HG03060 (cell line): ENCODE data around the gene CHRNA4.

Source experiments
- ATAC-seq: cut with Tn5 transposase; IDR thresholded peaks from one replicate; pipeline ENCODE4 v1.9.1; 2021; ENCODE audit warnings: low read depth, moderate number of reproducible peaks; ENCODE audit not compliant: unreplicated experiment

Gene CHRNA4

DNA sequence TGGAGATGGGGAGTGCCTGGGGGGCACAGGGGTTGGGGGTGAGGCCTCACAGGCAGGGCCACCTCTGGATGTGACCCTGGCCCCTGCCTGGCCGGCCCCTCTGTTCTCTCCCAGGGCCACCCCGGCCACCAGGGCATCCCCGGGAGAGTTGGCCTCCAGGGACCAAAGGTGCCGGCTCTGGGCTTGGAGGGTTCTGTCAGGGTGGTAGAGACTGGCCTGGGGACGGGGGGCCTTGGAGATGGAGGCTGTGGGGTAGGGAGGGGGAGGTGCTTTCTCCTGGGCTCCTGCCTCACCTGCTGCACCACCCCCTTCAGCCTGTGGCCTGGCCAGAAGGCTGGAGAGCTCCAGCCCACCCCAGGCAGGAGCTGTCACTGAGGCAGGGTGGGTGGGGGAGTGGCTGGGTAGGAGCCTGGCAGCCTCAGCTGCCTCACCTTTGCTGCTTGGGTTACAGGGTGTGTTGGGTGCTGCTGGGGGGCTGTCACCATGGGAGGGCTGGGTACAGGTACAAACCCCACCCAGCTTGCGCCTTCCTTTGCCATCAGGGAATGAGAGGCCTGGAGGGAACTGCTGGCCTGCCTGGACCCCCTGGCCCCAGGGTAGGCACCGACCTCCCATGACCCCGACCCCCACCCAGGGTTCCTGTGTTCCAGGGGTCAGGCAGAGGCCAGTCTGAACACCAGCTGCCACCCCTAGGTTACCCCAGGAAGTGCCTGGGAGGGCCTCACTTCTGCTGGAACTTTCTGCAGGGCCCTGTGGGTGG is 35.4 kb downstream of the CHRNA4 start:
- ATAC-seq, result no peak

DNA sequence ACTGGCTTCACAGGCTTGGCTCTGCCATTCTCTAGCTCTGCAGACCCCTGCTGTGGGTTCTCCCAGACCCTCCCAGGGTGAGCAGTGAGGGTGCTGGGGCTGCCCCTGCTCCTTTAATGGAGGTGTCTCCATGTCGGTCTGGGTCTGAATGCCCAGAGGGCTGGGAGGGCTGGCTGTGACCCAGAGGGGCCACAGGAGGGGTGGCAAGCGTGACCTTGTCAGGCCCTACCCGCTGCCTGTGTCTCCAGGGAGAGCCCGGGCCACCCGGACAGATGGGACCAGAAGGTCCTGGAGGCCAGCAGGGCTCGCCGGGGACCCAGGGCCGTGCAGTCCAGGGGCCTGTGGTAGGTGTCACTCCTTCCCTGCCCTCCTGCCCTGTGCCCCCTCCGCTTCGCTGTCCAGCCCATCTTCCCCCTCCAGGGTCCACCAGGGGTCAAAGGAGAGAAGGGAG is 36.1 kb downstream of the CHRNA4 start:
- no peak for ATAC-seq

DNA sequence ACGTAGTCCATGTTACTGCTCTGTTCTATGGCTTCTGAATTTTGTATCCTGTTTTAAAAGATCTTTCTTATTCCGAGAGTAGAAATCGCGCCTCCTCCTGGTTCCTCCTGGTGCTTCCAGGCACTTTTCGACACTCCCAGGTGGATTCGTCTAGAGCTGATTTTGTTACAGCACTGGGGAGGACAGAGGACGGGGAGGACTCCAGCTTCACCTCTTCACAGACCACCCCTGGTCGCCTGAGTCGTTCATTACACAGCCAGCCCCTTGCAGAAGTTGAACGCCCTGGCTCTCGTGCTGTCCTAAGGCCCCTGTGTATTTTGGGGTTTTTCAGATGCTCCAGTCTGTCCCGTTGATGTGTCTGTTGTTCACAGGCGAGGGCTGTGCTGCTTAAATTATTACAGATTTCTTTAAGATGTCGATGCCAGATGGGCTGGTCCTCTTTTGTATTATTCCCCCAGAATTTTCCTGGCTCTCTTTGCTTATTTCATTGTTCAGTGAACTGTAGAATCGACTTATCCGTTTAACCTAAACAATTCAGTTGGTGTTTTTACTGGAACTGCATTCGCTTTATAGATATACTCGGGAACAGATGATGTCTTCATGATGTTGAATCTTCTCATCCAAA is 37.7 kb downstream of the CHRNA4 start:
- ATAC-seq, result no peak

- ATAC-seq, result no peak
Observed at GRCh38 chr20:63322933-63323273, 38.2 kb downstream of the CHRNA4 start.

DNA sequence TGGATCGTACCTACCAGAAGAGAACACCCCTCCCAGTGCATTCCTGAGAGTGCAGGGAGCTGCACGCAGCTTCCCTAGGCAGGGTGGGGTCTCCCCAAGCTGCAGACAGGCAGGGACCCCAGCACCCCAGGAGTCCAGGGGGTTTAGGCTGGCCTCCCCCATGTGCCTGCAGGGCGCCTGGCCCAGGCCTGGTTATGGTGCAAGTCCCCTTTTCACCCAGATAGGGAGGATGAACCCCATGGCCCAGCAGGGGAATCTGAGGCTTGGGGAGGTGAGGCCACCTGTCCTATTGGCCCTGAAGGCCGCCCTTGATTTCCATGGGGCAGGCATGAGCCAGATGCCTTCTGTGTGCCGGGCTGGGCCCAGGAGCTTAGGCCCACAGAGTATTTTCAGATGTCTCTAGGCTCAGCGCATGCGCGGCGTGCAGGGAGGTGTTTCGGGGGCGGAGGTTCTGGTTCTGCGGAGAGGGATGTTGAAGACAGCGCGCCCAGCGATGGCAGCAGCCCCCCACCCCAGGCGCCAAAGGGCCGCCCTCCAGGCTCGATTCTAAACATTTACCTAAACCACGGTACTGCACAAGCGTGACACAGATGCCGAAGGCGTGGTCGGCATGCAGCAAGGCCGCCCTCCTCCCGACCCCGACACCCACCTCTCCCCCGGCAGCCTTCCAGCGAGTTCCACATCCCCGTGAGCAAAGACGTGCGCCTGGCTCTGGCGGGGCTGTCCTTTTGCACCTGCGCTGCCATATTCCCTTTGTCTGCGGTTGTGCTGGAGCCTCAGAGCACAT is 38.8 kb downstream of the CHRNA4 start:
- no peak for ATAC-seq

- no peak for ATAC-seq
Observed at GRCh38 chr20:63321148-63321831, 39.9 kb downstream of the CHRNA4 start.

- no peak for ATAC-seq
Observed at GRCh38 chr20:63320616-63321147, 40.5 kb downstream of the CHRNA4 start.

GRCh38 chr20:63320041-63320511 is 41.1 kb downstream of the CHRNA4 start:
- ATAC-seq, result no peak

GRCh38 chr20:63319164-63320040 is 41.7 kb downstream of the CHRNA4 start:
- no peak for ATAC-seq

GRCh38 chr20:63318391-63319163 is 42.6 kb downstream of the CHRNA4 start:
- no peak for ATAC-seq

GRCh38 chr20:63317601-63318291 is 43.4 kb downstream of the CHRNA4 start:
- no peak for ATAC-seq

- no peak for ATAC-seq
Observed at GRCh38 chr20:63317061-63317460, 44.1 kb downstream of the CHRNA4 start.

DNA sequence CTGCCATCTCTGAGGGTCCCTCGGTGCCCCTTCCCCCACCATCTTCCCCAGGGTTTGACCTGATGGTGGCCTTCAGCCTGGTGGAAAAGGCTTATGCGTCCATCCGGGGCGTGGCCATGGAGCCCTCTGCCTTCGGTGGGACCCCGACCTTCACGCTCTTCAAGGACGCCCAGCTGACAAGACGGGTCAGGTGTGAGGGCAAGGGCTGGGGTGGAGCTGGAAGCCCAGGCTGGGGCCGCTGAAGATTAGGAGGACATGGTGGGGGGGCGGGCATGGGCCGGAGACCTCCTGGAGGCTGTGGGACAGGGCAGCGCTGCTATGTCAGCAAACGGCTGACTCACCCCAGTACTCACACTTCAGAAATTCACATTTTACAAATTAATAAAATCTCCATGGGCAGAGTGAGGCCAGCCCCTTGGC is 44.6 kb downstream of the CHRNA4 start:
- ATAC-seq, result no peak

GRCh38 chr20:63315731-63316491 is 45.2 kb downstream of the CHRNA4 start:
- ATAC-seq, result no peak

GRCh38 chr20:63315240-63315689 is 45.9 kb downstream of the CHRNA4 start:
- ATAC-seq, result no peak

GRCh38 chr20:63314566-63315239 is 46.4 kb downstream of the CHRNA4 start:
- no peak for ATAC-seq

DNA sequence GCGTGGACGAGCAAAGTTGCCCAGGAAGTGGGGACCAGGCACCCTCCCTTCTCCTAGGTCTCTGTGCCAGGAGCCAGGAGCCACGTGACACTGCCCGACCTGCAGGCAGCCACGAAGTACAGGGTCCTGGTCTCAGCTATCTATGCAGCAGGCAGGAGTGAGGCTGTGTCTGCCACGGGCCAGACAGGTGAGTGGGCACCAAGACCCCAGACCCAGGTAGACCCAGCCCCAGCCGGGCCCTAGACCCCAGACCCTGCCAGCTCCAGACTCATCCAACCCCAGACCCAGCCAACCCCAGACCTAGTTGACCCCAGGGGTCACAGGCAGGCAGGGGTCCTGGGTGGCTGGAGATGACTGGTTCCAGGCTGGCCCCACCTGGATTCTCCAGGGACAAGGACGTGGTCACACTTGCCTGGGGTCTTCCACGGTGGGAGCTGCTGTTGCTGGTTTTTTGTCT is 47.1 kb downstream of the CHRNA4 start:
- no peak for ATAC-seq
